HEK293 (cell line): ENCODE results near the gene FHIT.

ENCODE experiments used
- MYNN ChIP-seq: fragments of 450-650 bp; formaldehyde crosslinking; IDR thresholded peaks from 2 replicates; pipeline ENCODE4 v1.5.1; 2016; ENCODE audit warnings: missing biosample characterization, missing genetic modification characterization, borderline replicate concordance
- PRDM10 ChIP-seq: fragments of 450-650 bp; formaldehyde crosslinking; IDR thresholded peaks from 2 replicates; pipeline ENCODE4 v1.5.1; 2016; ENCODE audit warnings: missing biosample characterization, missing genetic modification characterization
- SCRT2 ChIP-seq: fragments of 450-650 bp; formaldehyde crosslinking; IDR thresholded peaks from 2 replicates; pipeline ENCODE4 v1.5.1; 2016; ENCODE audit warnings: missing biosample characterization, missing genetic modification characterization
- ZBTB20 ChIP-seq: fragments of 450-650 bp; formaldehyde crosslinking; IDR thresholded peaks from 2 replicates; pipeline ENCODE4 v1.5.1; 2016; ENCODE audit warnings: missing biosample characterization, missing genetic modification characterization
- ZFP37 ChIP-seq: fragments of 450-650 bp; formaldehyde crosslinking; IDR thresholded peaks from 2 replicates; pipeline ENCODE4 v1.5.1; 2016; ENCODE audit warnings: missing biosample characterization, missing genetic modification characterization
- ZNF112 ChIP-seq: fragments of 450-650 bp; formaldehyde crosslinking; IDR thresholded peaks from 2 replicates; pipeline ENCODE4 v1.5.0; 2017; ENCODE audit warnings: missing biosample characterization, missing genetic modification characterization
- ZNF138 ChIP-seq: fragments of 450-650 bp; formaldehyde crosslinking; IDR thresholded peaks from 2 replicates; pipeline ENCODE4 v1.5.1; 2016; ENCODE audit warnings: missing biosample characterization, missing genetic modification characterization, borderline replicate concordance
- ZNF549 ChIP-seq: fragments of 450-650 bp; IDR thresholded peaks from 2 replicates; pipeline ENCODE4 v1.5.1; 2018; ENCODE audit warnings: missing biosample characterization, missing genetic modification characterization, mild to moderate bottlenecking, inconsistent platforms, moderate library complexity
- ZNF558 ChIP-seq: fragments of 450-650 bp; formaldehyde crosslinking; IDR thresholded peaks from 2 replicates; pipeline ENCODE4 v1.5.1; 2016; ENCODE audit warnings: missing biosample characterization, missing genetic modification characterization
- ZNF621 ChIP-seq: fragments of 450-650 bp; formaldehyde crosslinking; IDR thresholded peaks from 2 replicates; pipeline ENCODE4 v1.5.1; 2017; ENCODE audit warnings: missing biosample characterization, missing genetic modification characterization
- ZNF785 ChIP-seq: fragments of 450-650 bp; formaldehyde crosslinking; IDR thresholded peaks from 2 replicates; pipeline ENCODE4 v1.5.1; 2016; ENCODE audit warnings: missing biosample characterization, missing genetic modification characterization
- ZNF837 ChIP-seq: fragments of 450-650 bp; formaldehyde crosslinking; IDR thresholded peaks from 2 replicates; pipeline ENCODE4 v1.5.1; 2016; ENCODE audit warnings: missing biosample characterization, missing genetic modification characterization
- TF ChIP-seq, protein P1 (sequence below): fragments of 450-650 bp; formaldehyde crosslinking; IDR thresholded peaks from 2 replicates; pipeline ENCODE4 v1.5.1; 2016; ENCODE audit warnings: missing biosample characterization, missing genetic modification characterization

DNA sequence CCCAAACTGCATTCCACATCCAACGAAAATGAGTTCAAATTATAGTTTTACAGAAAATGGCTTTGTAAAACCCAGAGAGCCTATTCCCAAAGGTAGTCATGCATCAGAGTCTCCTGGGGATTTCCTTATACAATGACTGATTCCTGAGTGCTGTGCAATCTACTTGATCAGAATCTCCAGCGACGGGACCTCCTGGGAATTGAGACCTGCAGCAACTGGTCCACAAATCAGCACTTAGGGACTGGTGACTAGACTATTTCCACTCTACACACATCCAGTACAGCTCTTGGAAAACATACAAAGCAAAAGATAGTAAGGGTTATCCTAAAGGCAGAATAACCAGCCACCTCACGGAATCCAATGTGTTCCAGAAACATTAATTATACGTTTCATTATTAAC lies 1330.4 kb downstream of the FHIT start:
- TF ChIP-seq MYNN (no peak), PRDM10 (no peak), ZBTB20 (tag by site-specific recombination) (no peak), ZNF112 (tag by site-specific recombination) (no peak), ZNF549 (tag by site-specific recombination) (no peak), ZNF785 (tag by site-specific recombination) (no peak), ZNF558 (tag by site-specific recombination) (no peak), ZFP37 (tag by site-specific recombination) (no peak), SCRT2 (tag by site-specific recombination) (no peak), ZNF138 (tag by site-specific recombination) (no peak), ZNF837 (tag by site-specific recombination) (no peak), ZNF621 (no peak)
- TF ChIP-seq, protein P1, sequence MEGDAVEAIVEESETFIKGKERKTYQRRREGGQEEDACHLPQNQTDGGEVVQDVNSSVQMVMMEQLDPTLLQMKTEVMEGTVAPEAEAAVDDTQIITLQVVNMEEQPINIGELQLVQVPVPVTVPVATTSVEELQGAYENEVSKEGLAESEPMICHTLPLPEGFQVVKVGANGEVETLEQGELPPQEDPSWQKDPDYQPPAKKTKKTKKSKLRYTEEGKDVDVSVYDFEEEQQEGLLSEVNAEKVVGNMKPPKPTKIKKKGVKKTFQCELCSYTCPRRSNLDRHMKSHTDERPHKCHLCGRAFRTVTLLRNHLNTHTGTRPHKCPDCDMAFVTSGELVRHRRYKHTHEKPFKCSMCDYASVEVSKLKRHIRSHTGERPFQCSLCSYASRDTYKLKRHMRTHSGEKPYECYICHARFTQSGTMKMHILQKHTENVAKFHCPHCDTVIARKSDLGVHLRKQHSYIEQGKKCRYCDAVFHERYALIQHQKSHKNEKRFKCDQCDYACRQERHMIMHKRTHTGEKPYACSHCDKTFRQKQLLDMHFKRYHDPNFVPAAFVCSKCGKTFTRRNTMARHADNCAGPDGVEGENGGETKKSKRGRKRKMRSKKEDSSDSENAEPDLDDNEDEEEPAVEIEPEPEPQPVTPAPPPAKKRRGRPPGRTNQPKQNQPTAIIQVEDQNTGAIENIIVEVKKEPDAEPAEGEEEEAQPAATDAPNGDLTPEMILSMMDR = no peak
